Mucosa of descending colon (tissue), 3 donors: ENCODE results near the gene ZBTB20. TPM values are rescaled to one million over a fixed set of nuclear protein-coding genes. Genes with fewer than 3 reads are reported as not detected.
A peak's percentile ranks its signal among the peaks of the same experiment; 100 is the strongest.

Experiments
- ATAC-seq: fragments of 200-7000 bp; cut with Tn5 transposase; one replicate; pipeline ENCODE4 v1.9.1; 2020; ENCODE audit warnings: mild to moderate bottlenecking, moderate library complexity
- DNase-seq, 3 donors: peaks; one replicate each; pipeline ENCODE4 v3.0.0-alpha.2; 2020
- H3K36me3 ChIP-seq: fragments of 200-600 bp; one replicate; pipeline ENCODE4 v1.8.0; 2021; ENCODE audit warnings: low read depth, mild to moderate bottlenecking
- H3K4me1 ChIP-seq: fragments of 200-600 bp; one replicate; pipeline ENCODE4 v1.8.0; 2021; ENCODE audit warnings: low read depth, mild to moderate bottlenecking
- H3K4me3 ChIP-seq: fragments of 200-600 bp; one replicate; pipeline ENCODE4 v1.8.0; 2021; ENCODE audit warnings: mild to moderate bottlenecking
- H3K9me3 ChIP-seq: fragments of 200-600 bp; one replicate; pipeline ENCODE4 v1.8.0; 2021; ENCODE audit warnings: mild to moderate bottlenecking
- CTCF ChIP-seq: fragments of 200-600 bp; IDR thresholded peaks from one replicate; pipeline ENCODE4 v1.8.0; 2022; ENCODE audit warnings: antibody characterized with exemption, mild to moderate bottlenecking
- intact Hi-C, 2 donors: fragments of 100-400 bp; cut with DNase I in 1 of 2; cut with micrococcal nuclease in 1 of 2; formaldehyde crosslinking; loops; one replicate each; pipeline versions ENCODE4 v1.11.0 to v1.11.1; 2022; cut with DNase I, micrococcal nuclease
- long read RNA-seq, 2 donors: library from polyadenylated mRNA; unstranded; transcript quantifications; one replicate each; pipeline ENCODE4 v2.0.0, GENCODE V29; 2019 to 2021
- total RNA-seq, 3 donors: library from RNA; stranded (reverse); fragmentation: NEBNext Ultra II Directional in 2 of 3; extraction: Animal tissue kit (Norgen Biotek cat#: 25700) in 2 of 3; gene quantifications; one replicate each; pipeline versions ENCODE4 v1.2.1 to v1.2.4, GENCODE V29; 2021 to 2023
- donor health status: DM: no; HTN: no; CAD: no; lungs with moderate emphysema.
- donor health status: DM: no; HTN: no; CAD: no.
- donor health status: DM: no; HTN: yes; CAD: no.

Gene ZBTB20
- 10 to 100 TPM; 30.6 to 85.6 (median 37.3) TPM for total RNA-seq
- long read RNA-seq, donor 1, full-length matches to known transcripts = 2 of 69 reads
- long read RNA-seq, donor 1, partial matches to known transcripts = 18 of 69 reads
- long read RNA-seq, donor 1, other reads (novel, unspliced or antisense) = 49 of 69 reads
- long read RNA-seq, donor 2, full-length matches to known transcripts = 1 of 11 reads
- long read RNA-seq, donor 2, partial matches to known transcripts = 4 of 11 reads
- long read RNA-seq, donor 2, other reads (novel, unspliced or antisense) = 6 of 11 reads

GRCh38 chr3:115146418-115147328 is at the start of gene ZBTB20:
ZBTB20 (minus strand) TSS chr3:115147288.
- ATAC-seq (peak; percentile 47), DNase-seq (peak; percentile 67 to 86 (median 83))
- TF ChIP-seq CTCF = no peak
- Histone ChIP-seq H3K36me3 (no peaks in the 10 kb centered on the region), H3K4me3 (peak within 1 kb of the TSS; percentile 59), H3K4me1 (peaks cover 3% of the 10 kb centered on the region), H3K9me3 (no peaks in the 10 kb centered on the region)
- intact Hi-C loops = loop anchor here in 1 of 2 donors (10.0 kb wide), 1 partner anchor 52 kb away; no protein-coding TSS in a partner anchor

- Histone ChIP-seq H3K4me1 (no peaks in the 10 kb centered on the region), H3K36me3 (no peaks in the 10 kb centered on the region), H3K4me3 (no peak overlapping the region), H3K9me3 (peaks cover 12% of the 10 kb centered on the region)
- TF ChIP-seq CTCF = no peak
- intact Hi-C loops = no loop called here
- no peak for DNase-seq
- ATAC-seq = no peak
Observed at GRCh38 chr3:115194476-115194875, 47.4 kb upstream of the ZBTB20 start.

GRCh38 chr3:115190747-115191146 is 43.7 kb upstream of the ZBTB20 start:
- H3K9me3 ChIP-seq = peaks cover 12% of the 10 kb centered on the region
- no peak for ATAC-seq
- no peak for TF ChIP-seq CTCF

GRCh38 chr3:115187149-115187757 is 40.2 kb upstream of the ZBTB20 start:
- intact Hi-C loops = no loop called here
- ATAC-seq (peak; percentile 67), DNase-seq (peak in 1 of 3 donors; percentile 5)

More at GRCh38 chr3:115190747-115191146, 43.7 kb upstream of the ZBTB20 start:
- intact Hi-C loops = no loop called here
- no peaks in the 10 kb centered on the region for H3K36me3 ChIP-seq
- H3K4me1 ChIP-seq = no peaks in the 10 kb centered on the region
- H3K4me3 ChIP-seq = no peak overlapping the region
- DNase-seq = no peak

More at GRCh38 chr3:115187149-115187757, 40.2 kb upstream of the ZBTB20 start:
- H3K4me1 ChIP-seq = no peaks in the 10 kb centered on the region
- TF ChIP-seq CTCF = no peak
- H3K36me3 ChIP-seq = no peaks in the 10 kb centered on the region
- peaks cover 12% of the 10 kb centered on the region for H3K9me3 ChIP-seq
- H3K4me3 ChIP-seq = no peak overlapping the region
